Transverse colon (tissue), 4 donors: ENCODE results near the gene THBS4. TPM values are rescaled to one million over a fixed set of nuclear protein-coding genes. Genes with fewer than 3 reads are reported as not detected.

Source experiments
- DNase-seq: peaks from one replicate; pipeline ENCODE4 v3.0.0-alpha.2; 2019
- H3K27ac ChIP-seq, 4 donors: fragments of 200-600 bp; sonication (generic); 2 replicates each; pipeline ENCODE4 v1.5.1; 2016 to 2018; ENCODE audit warnings: inconsistent platforms in 4 of 4
- H3K27me3 ChIP-seq: fragments of 200-600 bp; sonication (generic); 2 replicates; pipeline ENCODE4 v1.5.1; 2017; ENCODE audit warnings: inconsistent platforms
- H3K36me3 ChIP-seq, 4 donors: fragments of 200-600 bp; sonication (generic); 2 replicates each; pipeline ENCODE4 v1.5.1; 2017 to 2019; ENCODE audit warnings: inconsistent platforms in 4 of 4
- H3K4me1 ChIP-seq, 4 donors: fragments of 200-600 bp; sonication (generic); 2 replicates each; pipeline ENCODE4 v1.5.1; 2017 to 2020; ENCODE audit warnings: inconsistent platforms in 4 of 4
- H3K4me3 ChIP-seq, 4 donors: fragments of 200-600 bp; sonication (generic); 1 replicate in 1 of 4; 2 replicates in 3 of 4; pipeline versions ENCODE4 v1.5.1 to v1.6.1; 2017 to 2019; ENCODE audit warnings: inconsistent platforms in 4 of 4
- H3K9me3 ChIP-seq, 2 donors: fragments of 200-600 bp; sonication (generic); 2 replicates each; pipeline ENCODE4 v1.5.1; 2017 to 2019; ENCODE audit warnings: inconsistent platforms in 2 of 2
- EP300 ChIP-seq: sonication (generic); formaldehyde crosslinking; IDR thresholded peaks from one replicate; pipeline ENCODE4 v1.6.1; 2017; ENCODE audit warnings: antibody characterized with exemption, low read depth
- POLR2A ChIP-seq: fragments of 450-650 bp; IDR thresholded peaks from one replicate; pipeline ENCODE4 v1.6.1; 2016; ENCODE audit warnings: antibody characterized with exemption, mild to moderate bottlenecking, moderate library complexity
- POLR2AphosphoS5 ChIP-seq, 3 donors: sonication (generic); formaldehyde crosslinking; IDR thresholded peaks; one replicate each; pipeline ENCODE4 v1.6.1; 2016; ENCODE audit warnings: antibody characterized with exemption in 3 of 3
- WGBS, 2 donors: methylation state at CpG; one replicate each; pipeline ENCODE4 v1.1.5; 2018; ENCODE audit warnings: low coverage in 1 of 2; 5-methylcytosine and 5-hydroxymethylcytosine counted together
- in situ Hi-C, 4 donors: fragments of 200-750 bp; cut with MboI; loops; one replicate each; pipeline versions ENCODE4 v1.15.0 to v1.15.1; 2017; ENCODE audit warnings: low sequenced_read_pairs in 3 of 4, low pct_ligation_motif_present in 1 of 4, low pct_unique_long_range_greater_than_20kb in 1 of 4
- intact Hi-C: fragments of 100-400 bp; cut with DNase I; formaldehyde crosslinking; loops from one replicate; pipeline ENCODE4 v1.15.1; 2023; ENCODE audit warnings: low total_unique reads
- total RNA-seq, 4 donors: library from RNA; depleted of rRNA; stranded (reverse); fragments of >200 nt; gene quantifications; one replicate each; pipeline ENCODE4 v1.1.0, GENCODE V29; 2016
- TF ChIP-seq, protein P1 (sequence below), 5 experiments: fragments of 200-600 bp in 3 of 5; fragments of 450-650 bp in 2 of 5; sonication (generic) in 3 of 5; IDR thresholded peaks; 1 replicate in 2 of 5; 2 replicates in 3 of 5; pipeline ENCODE4 v1.5.1; 2016 to 2017; ENCODE audit warnings: antibody characterized with exemption in 5 of 5, inconsistent platforms in 3 of 5, mild to moderate bottlenecking in 2 of 5, moderate library complexity in 1 of 5

THBS4 gene
- total RNA-seq, 4 donors from 2014 or later, result 5.3 to 116 (median 9.1) TPM

DNA sequence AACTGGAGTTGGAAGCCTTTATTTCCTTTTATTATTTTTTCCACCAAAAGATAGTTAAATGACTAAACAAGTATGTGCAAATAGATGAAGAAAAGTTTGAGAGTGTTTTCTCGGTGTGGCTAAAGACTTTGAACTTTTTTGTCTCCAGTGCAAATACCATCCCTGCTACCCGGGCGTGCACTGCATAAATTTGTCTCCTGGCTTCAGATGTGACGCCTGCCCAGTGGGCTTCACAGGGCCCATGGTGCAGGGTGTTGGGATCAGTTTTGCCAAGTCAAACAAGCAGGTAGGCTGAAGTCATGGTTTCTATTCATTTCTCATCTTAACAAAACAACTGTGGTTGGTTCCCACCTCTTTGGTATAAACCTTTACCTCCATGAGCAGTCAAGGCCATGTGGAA lies 26.4 kb downstream of the THBS4 start:
- TF ChIP-seq POLR2A (no peak), POLR2AphosphoS5 (IDR thresholded peaks at IDR 0.05) (no peak), EP300 (no peak)
- TF ChIP-seq, protein P1, sequence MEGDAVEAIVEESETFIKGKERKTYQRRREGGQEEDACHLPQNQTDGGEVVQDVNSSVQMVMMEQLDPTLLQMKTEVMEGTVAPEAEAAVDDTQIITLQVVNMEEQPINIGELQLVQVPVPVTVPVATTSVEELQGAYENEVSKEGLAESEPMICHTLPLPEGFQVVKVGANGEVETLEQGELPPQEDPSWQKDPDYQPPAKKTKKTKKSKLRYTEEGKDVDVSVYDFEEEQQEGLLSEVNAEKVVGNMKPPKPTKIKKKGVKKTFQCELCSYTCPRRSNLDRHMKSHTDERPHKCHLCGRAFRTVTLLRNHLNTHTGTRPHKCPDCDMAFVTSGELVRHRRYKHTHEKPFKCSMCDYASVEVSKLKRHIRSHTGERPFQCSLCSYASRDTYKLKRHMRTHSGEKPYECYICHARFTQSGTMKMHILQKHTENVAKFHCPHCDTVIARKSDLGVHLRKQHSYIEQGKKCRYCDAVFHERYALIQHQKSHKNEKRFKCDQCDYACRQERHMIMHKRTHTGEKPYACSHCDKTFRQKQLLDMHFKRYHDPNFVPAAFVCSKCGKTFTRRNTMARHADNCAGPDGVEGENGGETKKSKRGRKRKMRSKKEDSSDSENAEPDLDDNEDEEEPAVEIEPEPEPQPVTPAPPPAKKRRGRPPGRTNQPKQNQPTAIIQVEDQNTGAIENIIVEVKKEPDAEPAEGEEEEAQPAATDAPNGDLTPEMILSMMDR (IDR thresholded peaks at IDR 0.05), result no peak
- H3K4me1 ChIP-seq, result no peaks in the 10 kb centered on the region
- H3K27me3 ChIP-seq, result no peaks in the 10 kb centered on the region
- no peak overlapping the region for H3K4me3 ChIP-seq
- WGBS, 2 donors, result 51 to 76% methylated on average over 3 to 4 of the region's 4 CpGs
- no peaks in the 10 kb centered on the region for H3K9me3 ChIP-seq
- no peak for DNase-seq
- intact Hi-C loops (no loop called here), in situ Hi-C loops (no loop called here)
- no peaks in the 10 kb centered on the region for H3K36me3 ChIP-seq
- H3K27ac ChIP-seq, result no peak overlapping the region

GRCh38 chr5:80064124-80064523 lies 29.0 kb downstream of the THBS4 start:
- Histone ChIP-seq H3K27ac (no peak overlapping the region), H3K4me1 (peaks cover 0 to under 1% (median 0%) of the 10 kb centered on the region in 4 donors), H3K9me3 (no peaks in the 10 kb centered on the region), H3K4me3 (no peak overlapping the region), H3K36me3 (no peaks in the 10 kb centered on the region), H3K27me3 (no peaks in the 10 kb centered on the region)
- TF ChIP-seq EP300 (no peak), POLR2A (no peak), POLR2AphosphoS5 (IDR thresholded peaks at IDR 0.05) (no peak)
- TF ChIP-seq, protein P1 (IDR thresholded peaks at IDR 0.05), result no peak
- in situ Hi-C loops (no loop called here), intact Hi-C loops (no loop called here)
- DNase-seq, result no peak

DNA sequence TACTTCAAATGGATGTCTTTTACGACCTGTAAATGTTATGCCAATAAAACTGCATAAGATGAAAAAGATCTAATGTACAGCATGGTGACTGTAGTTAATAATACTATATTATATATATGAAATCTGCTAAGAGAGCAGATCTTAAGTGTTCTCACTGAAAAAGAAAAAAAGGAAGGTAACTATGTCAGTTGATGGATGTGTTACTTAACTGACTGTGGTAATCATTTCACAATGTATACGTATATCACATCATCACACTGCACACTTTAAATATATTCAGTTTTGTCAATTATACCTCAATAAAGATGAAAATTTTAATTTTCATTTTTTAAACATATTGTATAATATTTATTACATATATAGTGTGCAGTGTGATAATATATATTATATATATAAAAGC lies 31.9 kb downstream of the THBS4 start:
- Histone ChIP-seq H3K4me3 (no peak overlapping the region), H3K27me3 (no peaks in the 10 kb centered on the region), H3K36me3 (no peaks in the 10 kb centered on the region), H3K27ac (no peak overlapping the region), H3K9me3 (no peaks in the 10 kb centered on the region), H3K4me1 (peaks cover 0 to 11% (median 4%) of the 10 kb centered on the region in 4 donors)
- WGBS, 2 donors, result 67 to 72% methylated on average over 2 of the region's 2 CpGs
- TF ChIP-seq, protein P1 (IDR thresholded peaks at IDR 0.05), result no peak
- TF ChIP-seq POLR2A, result no peak
- TF ChIP-seq POLR2AphosphoS5 (IDR thresholded peaks at IDR 0.05), result no peak
- no peak for TF ChIP-seq EP300
- intact Hi-C loops (no loop called here), in situ Hi-C loops (no loop called here)
- no peak for DNase-seq

DNA sequence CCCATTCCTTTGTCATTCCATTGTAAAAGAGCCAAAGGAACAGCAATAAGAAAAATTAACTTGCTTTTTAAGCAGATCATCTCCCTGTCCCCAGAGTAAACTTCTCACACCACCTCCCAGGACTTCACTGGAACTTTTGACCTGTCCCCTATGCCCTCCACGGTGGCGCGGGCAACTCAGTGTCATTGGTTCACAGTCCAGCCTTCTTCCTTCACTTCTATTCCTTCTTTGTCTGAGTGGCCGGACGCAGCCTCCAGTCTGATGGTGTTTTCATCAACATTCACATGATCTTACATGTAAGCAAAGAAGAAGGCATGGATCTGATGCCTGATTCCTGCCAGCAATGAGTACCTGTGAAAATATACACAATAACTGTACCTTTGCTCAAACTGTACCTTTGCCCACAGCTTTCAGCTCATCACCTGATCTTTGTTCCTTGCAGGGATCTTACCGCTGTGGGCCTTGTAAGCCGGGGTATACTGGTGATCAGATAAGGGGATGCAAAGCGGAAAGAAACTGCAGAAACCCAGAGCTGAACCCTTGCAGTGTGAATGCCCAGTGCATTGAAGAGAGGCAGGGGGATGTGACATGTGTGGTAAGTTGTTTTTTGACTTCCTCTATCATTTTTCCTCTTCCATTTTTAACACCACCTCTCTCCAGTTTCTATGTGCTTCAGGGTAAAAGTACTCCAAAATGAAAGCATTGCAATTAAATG lies 32.5 kb downstream of the THBS4 start:
- TF ChIP-seq, protein P1 (IDR thresholded peaks at IDR 0.05), result no peak
- TF ChIP-seq POLR2AphosphoS5 (IDR thresholded peaks at IDR 0.05), result no peak
- no peak for TF ChIP-seq POLR2A
- no peak for TF ChIP-seq EP300
- 87 to 89% methylated on average over 5 to 8 of the region's 8 CpGs for WGBS, 2 donors

More for the DNA sequence above, 32.5 kb downstream of the THBS4 start:
- intact Hi-C loops (no loop called here), in situ Hi-C loops (no loop called here)
- no peak overlapping the region for H3K27ac ChIP-seq
- H3K27me3 ChIP-seq, result no peaks in the 10 kb centered on the region
- H3K4me3 ChIP-seq, result no peak overlapping the region
- no peaks in the 10 kb centered on the region for H3K36me3 ChIP-seq
- H3K4me1 ChIP-seq, result peaks cover 0 to 11% (median 4%) of the 10 kb centered on the region in 4 donors
- DNase-seq, result no peak
- no peaks in the 10 kb centered on the region for H3K9me3 ChIP-seq
